ENCODE measurements around the gene SCN1A. TPM values are rescaled to one million over a fixed set of nuclear protein-coding genes. Genes with fewer than 3 reads are reported as not detected.

The SCN1A gene
- total RNA-seq (2014; rRNA removed; shearing (Covaris generic)) (1.2 and 2.1 TPM in 2 replicates), polyA plus RNA-seq (2016; fragmentation: Nextera tagmentation; extraction: Ambion mirVana) (0.92 and 1.3 TPM in 2 replicates)
- long read RNA-seq, result 0 reads

DNA sequence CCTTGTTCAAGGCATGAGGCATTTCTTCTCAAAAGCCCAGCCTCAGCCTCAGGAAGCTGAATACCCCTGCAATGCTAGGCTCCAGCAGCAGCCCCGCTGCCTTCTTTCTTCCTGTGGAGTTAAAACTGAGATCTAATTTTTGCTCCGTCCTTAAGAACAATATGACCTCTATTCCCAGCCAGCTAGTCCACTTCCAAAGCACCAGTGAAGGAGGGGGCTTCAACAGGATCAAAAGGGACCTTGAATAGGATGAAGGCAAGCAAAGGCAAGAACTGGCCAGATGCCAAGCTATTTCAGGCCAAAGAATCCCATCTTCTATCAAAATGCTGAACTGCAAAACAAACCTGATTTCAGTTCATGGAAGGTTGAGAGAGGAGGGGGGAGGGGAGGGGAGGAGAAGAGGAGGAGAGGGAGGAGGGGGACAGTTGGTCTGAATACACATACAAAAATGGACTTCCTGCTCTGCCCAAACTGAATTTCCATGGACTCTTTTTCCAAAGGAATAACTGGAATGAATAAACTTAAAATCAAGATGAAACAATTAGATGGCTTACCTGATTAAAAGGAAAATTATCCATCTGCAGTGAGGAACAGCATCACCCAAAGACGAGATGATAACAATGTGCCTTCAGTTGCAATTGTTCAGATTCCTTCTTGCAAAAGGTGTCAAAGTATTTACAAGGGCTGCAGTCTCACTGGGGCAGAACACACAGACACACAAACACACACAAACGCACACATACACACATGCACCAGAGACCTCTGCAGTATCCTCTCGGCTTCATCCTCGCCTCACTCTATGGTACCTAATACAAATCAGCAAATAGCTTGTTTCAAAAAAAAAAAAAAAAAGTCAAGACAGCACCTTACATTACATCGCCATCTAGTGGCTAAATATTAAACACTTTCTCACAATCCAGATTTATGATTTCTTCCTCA lies at the start of gene SCN1A:
Gene SCN1A, minus strand, starts transcription at position 804 of the 939 bp plus-strand sequence. CDS start 54,399 bp downstream, outside the sequence.
- Histone ChIP-seq H2AFZ (peak within 1 kb of the TSS; percentile 93), H3K27ac (ENCODE audit: low read depth) (no peak within 1 kb of the TSS), H3K79me2 (replicated peaks; ENCODE audit: insufficient read depth) (no peaks in the 10 kb centered on the region), H3K4me1 (ENCODE audit: insufficient read depth) (peaks cover 28% of the 10 kb centered on the region), H3K27me3 (ENCODE audit: insufficient read depth) (no peaks in the 10 kb centered on the region), H3K4me3 (peak within 1 kb of the TSS; percentile 39), H3K36me3 (ENCODE audit: insufficient read depth) (no peaks in the 10 kb centered on the region), H3K4me2 (peak within 1 kb of the TSS; percentile 73), H3K9me2 (ENCODE audit: insufficient read depth) (no peaks in the 10 kb centered on the region), H4K20me1 (replicated peaks; ENCODE audit: insufficient read depth) (no peaks in the 10 kb centered on the region), H3F3A (replicated peaks; ENCODE audit: low read depth) (no peaks in the 10 kb centered on the region)
- peaks cover 31% of the 10 kb centered on the region for H3K4me1 Mint-ChIP-seq
- H3K9me3 Mint-ChIP-seq, result no peaks in the 10 kb centered on the region
- H3K4me3 Mint-ChIP-seq, result peak within 1 kb of the TSS; percentile 40
- peaks cover 3% of the 10 kb centered on the region for H3K27me3 Mint-ChIP-seq (ENCODE audit: insufficient read depth, low read depth, poor library complexity)
- no peaks in the 10 kb centered on the region for H3K36me3 Mint-ChIP-seq (ENCODE audit: low read depth)
- TF ChIP-seq, protein P1, sequence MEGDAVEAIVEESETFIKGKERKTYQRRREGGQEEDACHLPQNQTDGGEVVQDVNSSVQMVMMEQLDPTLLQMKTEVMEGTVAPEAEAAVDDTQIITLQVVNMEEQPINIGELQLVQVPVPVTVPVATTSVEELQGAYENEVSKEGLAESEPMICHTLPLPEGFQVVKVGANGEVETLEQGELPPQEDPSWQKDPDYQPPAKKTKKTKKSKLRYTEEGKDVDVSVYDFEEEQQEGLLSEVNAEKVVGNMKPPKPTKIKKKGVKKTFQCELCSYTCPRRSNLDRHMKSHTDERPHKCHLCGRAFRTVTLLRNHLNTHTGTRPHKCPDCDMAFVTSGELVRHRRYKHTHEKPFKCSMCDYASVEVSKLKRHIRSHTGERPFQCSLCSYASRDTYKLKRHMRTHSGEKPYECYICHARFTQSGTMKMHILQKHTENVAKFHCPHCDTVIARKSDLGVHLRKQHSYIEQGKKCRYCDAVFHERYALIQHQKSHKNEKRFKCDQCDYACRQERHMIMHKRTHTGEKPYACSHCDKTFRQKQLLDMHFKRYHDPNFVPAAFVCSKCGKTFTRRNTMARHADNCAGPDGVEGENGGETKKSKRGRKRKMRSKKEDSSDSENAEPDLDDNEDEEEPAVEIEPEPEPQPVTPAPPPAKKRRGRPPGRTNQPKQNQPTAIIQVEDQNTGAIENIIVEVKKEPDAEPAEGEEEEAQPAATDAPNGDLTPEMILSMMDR (conservative IDR thresholded peaks at IDR 0.05; ENCODE audit: low read depth in 2 of 2), result peak; percentile 61 to 84
- no peak for TF ChIP-seq ETS1 (IDR thresholded peaks at IDR 0.05)
- DNase-seq (ENCODE audit: low spot score) (peak; percentile 81), ATAC-seq (peak; percentile 78)
- H3K27ac Mint-ChIP-seq, result no peak within 1 kb of the TSS; the same call in 1 of the 2 replicates

DNA sequence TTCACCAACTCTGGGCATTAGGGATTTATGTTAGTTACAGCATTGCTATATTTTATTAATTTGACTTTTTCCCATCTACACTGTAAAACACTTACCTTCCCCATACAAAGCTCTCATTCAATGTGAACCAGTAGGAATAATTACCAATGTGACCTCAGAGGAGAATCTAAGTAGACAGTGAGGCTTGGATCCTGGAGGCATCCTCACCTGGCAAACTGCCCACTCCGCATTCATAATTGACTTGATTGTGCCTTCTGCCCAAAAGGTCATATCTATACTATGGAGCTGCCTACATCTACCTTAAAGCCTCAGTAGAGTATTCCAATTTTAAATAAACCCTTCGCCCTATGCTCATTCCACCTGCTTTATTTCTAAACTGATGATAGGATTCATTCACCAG lies 45.4 kb upstream of the SCN1A start:
- ATAC-seq (no peak), DNase-seq (ENCODE audit: low spot score) (no peak)
- Mint-ChIP-seq H3K27me3 (ENCODE audit: insufficient read depth, low read depth, poor library complexity) (no peaks in the 10 kb centered on the region), H3K4me1 (no peaks in the 10 kb centered on the region; the same call in 2 of the 3 replicates), H3K36me3 (ENCODE audit: low read depth) (no peaks in the 10 kb centered on the region), H3K4me3 (no peak overlapping the region), H3K9me3 (no peaks in the 10 kb centered on the region), H3K27ac (no peak overlapping the region)
- H3K9me2 ChIP-seq (ENCODE audit: insufficient read depth), result no peaks in the 10 kb centered on the region
- H3K27ac ChIP-seq (ENCODE audit: low read depth), result no peak overlapping the region
- no peak overlapping the region for H2AFZ ChIP-seq
- H3K4me2 ChIP-seq, result no peak overlapping the region
- no peaks in the 10 kb centered on the region for H3F3A ChIP-seq (replicated peaks; ENCODE audit: low read depth)
- H3K79me2 ChIP-seq (replicated peaks; ENCODE audit: insufficient read depth), result no peaks in the 10 kb centered on the region
- H3K27me3 ChIP-seq (ENCODE audit: insufficient read depth), result no peaks in the 10 kb centered on the region
- H3K4me1 ChIP-seq (ENCODE audit: insufficient read depth), result 0 out of 2 replicates have a peak, but pooled peaks cover 5% of the 10 kb centered on the region
- H4K20me1 ChIP-seq (replicated peaks; ENCODE audit: insufficient read depth), result no peaks in the 10 kb centered on the region
- H3K36me3 ChIP-seq (ENCODE audit: insufficient read depth), result no peaks in the 10 kb centered on the region
- H3K4me3 ChIP-seq, result no peak overlapping the region
- TF ChIP-seq POLR2AphosphoS5 (IDR thresholded peaks at IDR 0.05; ENCODE audit: low read depth) (no peak), EZH2 (IDR thresholded peaks at IDR 0.05; ENCODE audit: low read depth, unreplicated experiment) (no peak), NANOG (IDR thresholded peaks at IDR 0.05; ENCODE audit: borderline replicate concordance) (no peak), EZH2phosphoT487 (IDR thresholded peaks at IDR 0.05; ENCODE audit: unreplicated experiment) (no peak), STAT1 (IDR thresholded peaks at IDR 0.05; ENCODE audit: unreplicated experiment) (no peak)
- TF ChIP-seq, protein P1 (conservative IDR thresholded peaks at IDR 0.05; ENCODE audit: low read depth in 2 of 2), result no peak
- TF ChIP-seq, protein P2, sequence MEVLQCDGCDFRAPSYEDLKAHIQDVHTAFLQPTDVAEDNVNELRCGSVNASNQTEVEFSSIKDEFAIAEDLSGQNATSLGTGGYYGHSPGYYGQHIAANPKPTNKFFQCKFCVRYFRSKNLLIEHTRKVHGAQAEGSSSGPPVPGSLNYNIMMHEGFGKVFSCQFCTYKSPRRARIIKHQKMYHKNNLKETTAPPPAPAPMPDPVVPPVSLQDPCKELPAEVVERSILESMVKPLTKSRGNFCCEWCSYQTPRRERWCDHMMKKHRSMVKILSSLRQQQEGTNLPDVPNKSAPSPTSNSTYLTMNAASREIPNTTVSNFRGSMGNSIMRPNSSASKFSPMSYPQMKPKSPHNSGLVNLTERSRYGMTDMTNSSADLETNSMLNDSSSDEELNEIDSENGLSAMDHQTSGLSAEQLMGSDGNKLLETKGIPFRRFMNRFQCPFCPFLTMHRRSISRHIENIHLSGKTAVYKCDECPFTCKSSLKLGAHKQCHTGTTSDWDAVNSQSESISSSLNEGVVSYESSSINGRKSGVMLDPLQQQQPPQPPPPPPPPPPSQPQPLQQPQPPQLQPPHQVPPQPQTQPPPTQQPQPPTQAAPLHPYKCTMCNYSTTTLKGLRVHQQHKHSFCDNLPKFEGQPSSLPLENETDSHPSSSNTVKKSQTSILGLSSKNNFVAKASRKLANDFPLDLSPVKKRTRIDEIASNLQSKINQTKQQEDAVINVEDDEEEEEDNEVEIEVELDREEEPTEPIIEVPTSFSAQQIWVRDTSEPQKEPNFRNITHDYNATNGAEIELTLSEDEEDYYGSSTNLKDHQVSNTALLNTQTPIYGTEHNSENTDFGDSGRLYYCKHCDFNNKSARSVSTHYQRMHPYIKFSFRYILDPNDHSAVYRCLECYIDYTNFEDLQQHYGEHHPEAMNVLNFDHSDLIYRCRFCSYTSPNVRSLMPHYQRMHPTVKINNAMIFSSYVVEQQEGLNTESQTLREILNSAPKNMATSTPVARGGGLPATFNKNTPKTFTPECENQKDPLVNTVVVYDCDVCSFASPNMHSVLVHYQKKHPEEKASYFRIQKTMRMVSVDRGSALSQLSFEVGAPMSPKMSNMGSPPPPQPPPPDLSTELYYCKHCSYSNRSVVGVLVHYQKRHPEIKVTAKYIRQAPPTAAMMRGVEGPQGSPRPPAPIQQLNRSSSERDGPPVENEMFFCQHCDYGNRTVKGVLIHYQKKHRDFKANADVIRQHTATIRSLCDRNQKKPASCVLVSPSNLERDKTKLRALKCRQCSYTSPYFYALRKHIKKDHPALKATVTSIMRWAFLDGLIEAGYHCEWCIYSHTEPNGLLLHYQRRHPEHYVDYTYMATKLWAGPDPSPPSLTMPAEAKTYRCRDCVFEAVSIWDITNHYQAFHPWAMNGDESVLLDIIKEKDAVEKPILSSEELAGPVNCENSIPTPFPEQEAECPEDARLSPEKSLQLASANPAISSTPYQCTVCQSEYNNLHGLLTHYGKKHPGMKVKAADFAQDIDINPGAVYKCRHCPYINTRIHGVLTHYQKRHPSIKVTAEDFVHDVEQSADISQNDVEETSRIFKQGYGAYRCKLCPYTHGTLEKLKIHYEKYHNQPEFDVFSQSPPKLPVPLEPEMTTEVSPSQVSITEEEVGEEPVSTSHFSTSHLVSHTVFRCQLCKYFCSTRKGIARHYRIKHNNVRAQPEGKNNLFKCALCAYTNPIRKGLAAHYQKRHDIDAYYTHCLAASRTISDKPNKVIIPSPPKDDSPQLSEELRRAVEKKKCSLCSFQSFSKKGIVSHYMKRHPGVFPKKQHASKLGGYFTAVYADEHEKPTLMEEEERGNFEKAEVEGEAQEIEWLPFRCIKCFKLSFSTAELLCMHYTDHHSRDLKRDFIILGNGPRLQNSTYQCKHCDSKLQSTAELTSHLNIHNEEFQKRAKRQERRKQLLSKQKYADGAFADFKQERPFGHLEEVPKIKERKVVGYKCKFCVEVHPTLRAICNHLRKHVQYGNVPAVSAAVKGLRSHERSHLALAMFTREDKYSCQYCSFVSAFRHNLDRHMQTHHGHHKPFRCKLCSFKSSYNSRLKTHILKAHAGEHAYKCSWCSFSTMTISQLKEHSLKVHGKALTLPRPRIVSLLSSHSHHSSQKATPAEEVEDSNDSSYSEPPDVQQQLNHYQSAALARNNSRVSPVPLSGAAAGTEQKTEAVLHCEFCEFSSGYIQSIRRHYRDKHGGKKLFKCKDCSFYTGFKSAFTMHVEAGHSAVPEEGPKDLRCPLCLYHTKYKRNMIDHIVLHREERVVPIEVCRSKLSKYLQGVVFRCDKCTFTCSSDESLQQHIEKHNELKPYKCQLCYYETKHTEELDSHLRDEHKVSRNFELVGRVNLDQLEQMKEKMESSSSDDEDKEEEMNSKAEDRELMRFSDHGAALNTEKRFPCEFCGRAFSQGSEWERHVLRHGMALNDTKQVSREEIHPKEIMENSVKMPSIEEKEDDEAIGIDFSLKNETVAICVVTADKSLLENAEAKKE (CRISPR knock-in tag; IDR thresholded peaks at IDR 0.05), result no peak

Measured in GM23338 (cell line).